MM.1S (cell line): ENCODE measurements around the gene RPL7L1.

Source experiments
- EZH2 ChIP-seq: fragments of 300-600 bp; sonication (generic); optimal IDR thresholded peaks from 2 replicates; pipeline ENCODE3; 2017; ENCODE audit warnings: low read depth, mild to moderate bottlenecking, antibody characterized with exemption, low read length, mixed read lengths
- EZH2phosphoT487 ChIP-seq: fragments of 300-600 bp; sonication (generic); IDR thresholded peaks from 2 replicates; pipeline ENCODE4 v1.6.1; 2018; ENCODE audit warnings: antibody characterized with exemption, low read length
- TF ChIP-seq, protein P1 (sequence below): fragments of 300-600 bp; sonication (generic); IDR thresholded peaks from 2 replicates; pipeline ENCODE4 v1.5.1; 2016; ENCODE audit warnings: antibody characterized with exemption, low read length, mixed read lengths

DNA sequence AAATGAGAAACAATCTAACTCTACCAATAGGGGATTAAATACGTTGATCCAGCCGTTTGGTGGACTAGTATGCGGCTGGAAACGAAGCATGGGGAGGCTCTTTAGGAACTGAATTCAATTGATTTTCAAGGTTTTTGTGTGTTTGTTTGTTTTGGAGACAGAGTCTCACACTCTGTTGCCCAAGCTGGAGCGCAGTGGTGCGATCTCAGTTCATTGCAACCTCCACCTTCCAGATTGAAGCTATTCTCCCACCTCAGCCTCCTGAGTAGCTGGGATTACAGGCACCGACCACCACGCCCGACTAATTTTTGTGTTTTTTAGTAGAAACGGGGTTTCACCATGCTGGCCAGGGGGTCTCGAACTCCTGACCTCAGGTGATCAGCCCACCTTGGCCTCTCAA, 57.0 kb downstream of the RPL7L1 start:
- TF ChIP-seq EZH2phosphoT487: no peak
- TF ChIP-seq, protein P1, sequence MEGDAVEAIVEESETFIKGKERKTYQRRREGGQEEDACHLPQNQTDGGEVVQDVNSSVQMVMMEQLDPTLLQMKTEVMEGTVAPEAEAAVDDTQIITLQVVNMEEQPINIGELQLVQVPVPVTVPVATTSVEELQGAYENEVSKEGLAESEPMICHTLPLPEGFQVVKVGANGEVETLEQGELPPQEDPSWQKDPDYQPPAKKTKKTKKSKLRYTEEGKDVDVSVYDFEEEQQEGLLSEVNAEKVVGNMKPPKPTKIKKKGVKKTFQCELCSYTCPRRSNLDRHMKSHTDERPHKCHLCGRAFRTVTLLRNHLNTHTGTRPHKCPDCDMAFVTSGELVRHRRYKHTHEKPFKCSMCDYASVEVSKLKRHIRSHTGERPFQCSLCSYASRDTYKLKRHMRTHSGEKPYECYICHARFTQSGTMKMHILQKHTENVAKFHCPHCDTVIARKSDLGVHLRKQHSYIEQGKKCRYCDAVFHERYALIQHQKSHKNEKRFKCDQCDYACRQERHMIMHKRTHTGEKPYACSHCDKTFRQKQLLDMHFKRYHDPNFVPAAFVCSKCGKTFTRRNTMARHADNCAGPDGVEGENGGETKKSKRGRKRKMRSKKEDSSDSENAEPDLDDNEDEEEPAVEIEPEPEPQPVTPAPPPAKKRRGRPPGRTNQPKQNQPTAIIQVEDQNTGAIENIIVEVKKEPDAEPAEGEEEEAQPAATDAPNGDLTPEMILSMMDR: no peak
- no peak for TF ChIP-seq EZH2
